OCI-LY1 (cell line): ENCODE measurements around the gene XPR1.

Experiments used
- H2AFZ ChIP-seq: fragments of 200-600 bp; sonication (generic), shearing (Covaris generic); 2 replicates; pipeline ENCODE4 v1.6.0; 2014; ENCODE audit warnings: antibody characterized with exemption, mild to moderate bottlenecking, low read length
- H3F3A ChIP-seq: fragments of 200-600 bp; sonication (generic), shearing (Covaris generic); 2 replicates; pipeline ENCODE4 v1.6.0; 2014; ENCODE audit warnings: mild to moderate bottlenecking, antibody characterized with exemption, low read length, moderate library complexity; ENCODE audit not compliant: insufficient read depth
- H3K27ac ChIP-seq: fragments of 200-600 bp; sonication (generic); 2 replicates; pipeline ENCODE4 v1.5.1; 2014; ENCODE audit warnings: low read length, mixed run types, mild to moderate bottlenecking, low read depth; ENCODE audit not compliant: poor library complexity, severe bottlenecking
- H3K27me3 ChIP-seq: fragments of 200-600 bp; sonication (generic); 2 replicates; pipeline ENCODE4 v1.6.0; 2014; ENCODE audit warnings: antibody characterized with exemption, mild to moderate bottlenecking, low read length, moderate library complexity; ENCODE audit not compliant: insufficient read depth
- H3K36me3 ChIP-seq: fragments of 200-600 bp; sonication (generic); 2 replicates; pipeline ENCODE4 v1.6.1; 2014; ENCODE audit warnings: mild to moderate bottlenecking, antibody characterized with exemption, low read length, moderate library complexity, mixed read lengths; ENCODE audit not compliant: insufficient read depth
- H3K4me1 ChIP-seq: fragments of 200-600 bp; sonication (generic); 2 replicates; pipeline ENCODE4 v1.5.1; 2014; ENCODE audit warnings: mild to moderate bottlenecking, low read length, moderate library complexity; ENCODE audit not compliant: insufficient read depth, severe bottlenecking
- H3K4me2 ChIP-seq: fragments of 200-600 bp; sonication (generic), shearing (Covaris generic); 2 replicates; pipeline ENCODE4 v1.6.1; 2014; ENCODE audit warnings: low read length
- H3K4me3 ChIP-seq: fragments of 200-600 bp; sonication (generic); 2 replicates; pipeline ENCODE4 v1.5.1; 2014; ENCODE audit warnings: low read length, low read depth, mild to moderate bottlenecking, mixed read lengths; ENCODE audit not compliant: poor library complexity, severe bottlenecking
- H3K79me2 ChIP-seq: fragments of 200-600 bp; shearing (Covaris generic); 2 replicates; pipeline ENCODE4 v1.6.1; 2016; ENCODE audit warnings: mixed run types, low read length, mixed read lengths; ENCODE audit not compliant: insufficient read depth
- H3K9ac ChIP-seq: fragments of 200-600 bp; sonication (generic), shearing (Covaris generic); 2 replicates; pipeline ENCODE4 v1.6.1; 2014; ENCODE audit warnings: mild to moderate bottlenecking, low read length, mixed read lengths
- H3K9me2 ChIP-seq: fragments of 200-600 bp; sonication (generic), shearing (Covaris generic); 2 replicates; pipeline ENCODE4 v1.6.1; 2014; ENCODE audit warnings: low read depth, mild to moderate bottlenecking, low read length, mixed read lengths
- H3K9me3 ChIP-seq: fragments of 200-600 bp; shearing (Covaris generic); 2 replicates; pipeline ENCODE4 v1.6.1; 2014; ENCODE audit warnings: low read length, mixed read lengths
- H4K20me1 ChIP-seq: fragments of 200-600 bp; sonication (generic), shearing (Covaris generic); 2 replicates; pipeline ENCODE4 v1.6.0; 2016; ENCODE audit warnings: mild to moderate bottlenecking, low read length; ENCODE audit not compliant: insufficient read depth
- CTCF ChIP-seq: fragments of 200-600 bp; sonication (generic), shearing (Covaris generic); IDR thresholded peaks from 2 replicates; pipeline ENCODE4 v1.5.1; 2017; ENCODE audit warnings: mild to moderate bottlenecking, antibody characterized with exemption, low read length, moderate library complexity, mixed read lengths
- EZH2 ChIP-seq: fragments of 200-600 bp; sonication (generic), shearing (Covaris generic); IDR thresholded peaks from 2 replicates; pipeline ENCODE4 v1.8.0; 2017; ENCODE audit warnings: borderline replicate concordance, mixed run types, mild to moderate bottlenecking, antibody characterized with exemption, low read length, moderate library complexity, mixed read lengths

The XPR1 gene

GRCh38 chr1:180860535-180860934, 228.7 kb downstream of the XPR1 start:
- Histone ChIP-seq H3F3A (no peaks in the 10 kb centered on the region), H3K79me2 (no peaks in the 10 kb centered on the region), H3K27me3 (no peaks in the 10 kb centered on the region), H2AFZ (no peak overlapping the region), H3K4me1 (no peaks in the 10 kb centered on the region), H3K9me3 (no peaks in the 10 kb centered on the region), H4K20me1 (no peaks in the 10 kb centered on the region), H3K27ac (no peak overlapping the region), H3K9ac (no peak overlapping the region), H3K9me2 (no peaks in the 10 kb centered on the region), H3K4me3 (no peak overlapping the region), H3K36me3 (no peaks in the 10 kb centered on the region), H3K4me2 (no peak overlapping the region)
- no peak for TF ChIP-seq CTCF
- TF ChIP-seq EZH2, result no peak

GRCh38 chr1:180862305-180862704, 230.5 kb downstream of the XPR1 start:
- H3K79me2 ChIP-seq, result no peaks in the 10 kb centered on the region
- H3K9ac ChIP-seq, result no peak overlapping the region
- no peak overlapping the region for H3K4me2 ChIP-seq
- no peaks in the 10 kb centered on the region for H3K27me3 ChIP-seq
- no peak overlapping the region for H2AFZ ChIP-seq
- TF ChIP-seq CTCF, result no peak
- no peak for TF ChIP-seq EZH2
- H4K20me1 ChIP-seq, result no peaks in the 10 kb centered on the region
- H3K27ac ChIP-seq, result no peak overlapping the region
- no peaks in the 10 kb centered on the region for H3F3A ChIP-seq
- H3K9me2 ChIP-seq, result no peaks in the 10 kb centered on the region
- H3K36me3 ChIP-seq, result no peaks in the 10 kb centered on the region
- no peaks in the 10 kb centered on the region for H3K4me1 ChIP-seq
- H3K9me3 ChIP-seq, result no peaks in the 10 kb centered on the region
- H3K4me3 ChIP-seq, result no peak overlapping the region

GRCh38 chr1:180863158-180863775, 231.4 kb downstream of the XPR1 start:
- Histone ChIP-seq H3K4me1 (no peaks in the 10 kb centered on the region), H3F3A (no peaks in the 10 kb centered on the region), H3K36me3 (no peaks in the 10 kb centered on the region), H3K9me2 (no peaks in the 10 kb centered on the region), H3K4me2 (no peak overlapping the region), H2AFZ (no peak overlapping the region), H4K20me1 (no peaks in the 10 kb centered on the region), H3K9ac (no peak overlapping the region), H3K27ac (no peak overlapping the region), H3K79me2 (no peaks in the 10 kb centered on the region), H3K27me3 (no peaks in the 10 kb centered on the region), H3K9me3 (no peaks in the 10 kb centered on the region), H3K4me3 (no peak overlapping the region)
- TF ChIP-seq EZH2 (no peak), CTCF (peak; percentile 89)
